DOHH2 (cell line): ENCODE results near the gene SELENON.

ENCODE experiments used
- EZH2phosphoT487 ChIP-seq: fragments of 200-600 bp; sonication (generic); IDR thresholded peaks from 2 replicates; pipeline ENCODE4 v1.6.1; 2017; ENCODE audit warnings: borderline replicate concordance, mild to moderate bottlenecking, antibody characterized with exemption, low read length, moderate library complexity, mixed read lengths
- TF ChIP-seq, protein P1 (sequence below): fragments of 200-600 bp; sonication (generic); IDR thresholded peaks from one replicate; pipeline ENCODE4 v1.5.1; 2014; ENCODE audit warnings: antibody characterized with exemption, mild to moderate bottlenecking, low read depth, low read length; ENCODE audit not compliant: poor library complexity, severe bottlenecking

DNA sequence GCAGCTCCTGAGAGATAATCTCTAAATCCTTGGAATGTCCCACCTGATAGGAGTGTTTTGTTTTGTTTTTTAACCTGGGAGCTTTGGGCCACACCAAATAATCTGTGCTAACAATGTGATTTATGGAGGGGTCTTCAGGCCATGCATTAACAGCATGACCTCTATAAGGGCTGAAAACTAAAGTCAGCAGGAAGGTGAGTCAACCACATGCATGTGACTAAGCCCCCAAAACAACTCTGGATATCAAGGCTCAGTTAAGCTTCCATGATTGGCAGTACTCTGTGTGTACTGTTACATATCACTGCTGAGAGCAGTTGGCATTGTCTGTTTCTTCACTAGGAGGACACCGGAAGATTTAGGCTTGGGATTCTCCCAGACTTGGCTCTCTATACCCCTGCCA, 48.5 kb downstream of the SELENON start:
- TF ChIP-seq, protein P1, sequence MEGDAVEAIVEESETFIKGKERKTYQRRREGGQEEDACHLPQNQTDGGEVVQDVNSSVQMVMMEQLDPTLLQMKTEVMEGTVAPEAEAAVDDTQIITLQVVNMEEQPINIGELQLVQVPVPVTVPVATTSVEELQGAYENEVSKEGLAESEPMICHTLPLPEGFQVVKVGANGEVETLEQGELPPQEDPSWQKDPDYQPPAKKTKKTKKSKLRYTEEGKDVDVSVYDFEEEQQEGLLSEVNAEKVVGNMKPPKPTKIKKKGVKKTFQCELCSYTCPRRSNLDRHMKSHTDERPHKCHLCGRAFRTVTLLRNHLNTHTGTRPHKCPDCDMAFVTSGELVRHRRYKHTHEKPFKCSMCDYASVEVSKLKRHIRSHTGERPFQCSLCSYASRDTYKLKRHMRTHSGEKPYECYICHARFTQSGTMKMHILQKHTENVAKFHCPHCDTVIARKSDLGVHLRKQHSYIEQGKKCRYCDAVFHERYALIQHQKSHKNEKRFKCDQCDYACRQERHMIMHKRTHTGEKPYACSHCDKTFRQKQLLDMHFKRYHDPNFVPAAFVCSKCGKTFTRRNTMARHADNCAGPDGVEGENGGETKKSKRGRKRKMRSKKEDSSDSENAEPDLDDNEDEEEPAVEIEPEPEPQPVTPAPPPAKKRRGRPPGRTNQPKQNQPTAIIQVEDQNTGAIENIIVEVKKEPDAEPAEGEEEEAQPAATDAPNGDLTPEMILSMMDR: no peak
- no peak for TF ChIP-seq EZH2phosphoT487
